PFSK-1 (cell line): ENCODE results near the gene EPS15.

ENCODE experiments used
- FOXP2 ChIP-seq: optimal IDR thresholded peaks from 2 replicates; pipeline ENCODE3; 2011; ENCODE audit warnings: borderline replicate concordance, control low read depth, inconsistent platforms; ENCODE audit not compliant: insufficient read depth; ENCODE audit errors: extremely low read length, extremely low read depth
- POLR2AphosphoS5 ChIP-seq: IDR thresholded peaks from 2 replicates; pipeline ENCODE4 v1.6.1; 2012; ENCODE audit warnings: low read depth, mild to moderate bottlenecking, control low read depth, low read length, moderate library complexity
- SIN3A ChIP-seq: IDR thresholded peaks from 2 replicates; pipeline ENCODE4 v1.6.1; 2012; ENCODE audit warnings: mild to moderate bottlenecking, low read length, moderate library complexity, borderline replicate concordance; ENCODE audit not compliant: insufficient read depth
- TAF1 ChIP-seq: IDR thresholded peaks from 2 replicates; pipeline ENCODE4 v1.6.1; 2012; ENCODE audit warnings: low read length, control low read depth, borderline replicate concordance; ENCODE audit not compliant: insufficient read depth
- TF ChIP-seq, protein P1 (sequence below), 2 experiments: IDR thresholded peaks; 2 replicates each; pipeline versions ENCODE4 v1.6.1 to v1.8.0; 2011 to 2012; ENCODE audit warnings: low read depth in 2 of 2, low read length in 2 of 2, control low read depth in 1 of 2, inconsistent platforms in 1 of 2, mild to moderate bottlenecking in 1 of 2, moderate library complexity in 1 of 2; ENCODE audit not compliant: insufficient read depth in 1 of 2

GRCh38 chr1:51504806-51505525 lies 14.1 kb downstream of the EPS15 start:
- TF ChIP-seq POLR2AphosphoS5, result no peak
- TF ChIP-seq TAF1, result no peak
- TF ChIP-seq, protein P1, sequence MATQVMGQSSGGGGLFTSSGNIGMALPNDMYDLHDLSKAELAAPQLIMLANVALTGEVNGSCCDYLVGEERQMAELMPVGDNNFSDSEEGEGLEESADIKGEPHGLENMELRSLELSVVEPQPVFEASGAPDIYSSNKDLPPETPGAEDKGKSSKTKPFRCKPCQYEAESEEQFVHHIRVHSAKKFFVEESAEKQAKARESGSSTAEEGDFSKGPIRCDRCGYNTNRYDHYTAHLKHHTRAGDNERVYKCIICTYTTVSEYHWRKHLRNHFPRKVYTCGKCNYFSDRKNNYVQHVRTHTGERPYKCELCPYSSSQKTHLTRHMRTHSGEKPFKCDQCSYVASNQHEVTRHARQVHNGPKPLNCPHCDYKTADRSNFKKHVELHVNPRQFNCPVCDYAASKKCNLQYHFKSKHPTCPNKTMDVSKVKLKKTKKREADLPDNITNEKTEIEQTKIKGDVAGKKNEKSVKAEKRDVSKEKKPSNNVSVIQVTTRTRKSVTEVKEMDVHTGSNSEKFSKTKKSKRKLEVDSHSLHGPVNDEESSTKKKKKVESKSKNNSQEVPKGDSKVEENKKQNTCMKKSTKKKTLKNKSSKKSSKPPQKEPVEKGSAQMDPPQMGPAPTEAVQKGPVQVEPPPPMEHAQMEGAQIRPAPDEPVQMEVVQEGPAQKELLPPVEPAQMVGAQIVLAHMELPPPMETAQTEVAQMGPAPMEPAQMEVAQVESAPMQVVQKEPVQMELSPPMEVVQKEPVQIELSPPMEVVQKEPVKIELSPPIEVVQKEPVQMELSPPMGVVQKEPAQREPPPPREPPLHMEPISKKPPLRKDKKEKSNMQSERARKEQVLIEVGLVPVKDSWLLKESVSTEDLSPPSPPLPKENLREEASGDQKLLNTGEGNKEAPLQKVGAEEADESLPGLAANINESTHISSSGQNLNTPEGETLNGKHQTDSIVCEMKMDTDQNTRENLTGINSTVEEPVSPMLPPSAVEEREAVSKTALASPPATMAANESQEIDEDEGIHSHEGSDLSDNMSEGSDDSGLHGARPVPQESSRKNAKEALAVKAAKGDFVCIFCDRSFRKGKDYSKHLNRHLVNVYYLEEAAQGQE (IDR thresholded peaks at IDR 0.05; ENCODE audit: insufficient read depth in 1 of 2, low read depth in 2 of 2, low read length in 2 of 2), result no peak
- TF ChIP-seq SIN3A, result no peak
- no peak for TF ChIP-seq FOXP2
